Ectodermal cell (in vitro differentiated cells): ENCODE data around the gene BCL7A.

Experiments used
- H3K27ac ChIP-seq: 2 replicates; pipeline ENCODE4 v1.7.0; 2013; ENCODE audit warnings: mild to moderate bottlenecking, low read depth, low read length; ENCODE audit not compliant: insufficient read depth, poor library complexity, severe bottlenecking
- H3K27me3 ChIP-seq: 2 replicates; pipeline ENCODE4 v1.7.0; 2013; ENCODE audit warnings: mild to moderate bottlenecking, low read length; ENCODE audit not compliant: insufficient read depth, control insufficient read depth, poor library complexity, severe bottlenecking
- H3K36me3 ChIP-seq: one replicate; pipeline ENCODE4 v1.7.0; 2013; ENCODE audit warnings: low read length; ENCODE audit not compliant: control insufficient read depth, insufficient read depth
- H3K4me1 ChIP-seq: one replicate; pipeline ENCODE4 v1.7.0; 2013; ENCODE audit warnings: low read length; ENCODE audit not compliant: control insufficient read depth, insufficient read depth
- H3K4me3 ChIP-seq: 2 replicates; pipeline ENCODE4 v1.7.0; 2013; ENCODE audit warnings: low read depth, low read length, control low read depth; ENCODE audit not compliant: insufficient read depth
- H3K9me3 ChIP-seq: 2 replicates; pipeline ENCODE4 v1.7.0; 2013; ENCODE audit warnings: mild to moderate bottlenecking, low read length, moderate library complexity; ENCODE audit not compliant: control insufficient read depth
- WGBS, 2 experiments: methylation state at CpG; one replicate each; pipeline ENCODE4 v1.1.7; 2013; ENCODE audit warnings: missing lambda C conversion rate in 2 of 2; 5-methylcytosine and 5-hydroxymethylcytosine counted together

BCL7A gene

GRCh38 chr12:122014781-122015180 lies 6.9 kb upstream of the BCL7A start:
- no peaks in the 10 kb centered on the region for H3K36me3 ChIP-seq
- H3K27ac ChIP-seq: no peak overlapping the region
- H3K4me1 ChIP-seq: no peaks in the 10 kb centered on the region
- H3K4me3 ChIP-seq: no peak overlapping the region
- WGBS, 2 experiments: 92 to 93% methylated on average over 5 of the region's 5 CpGs
- peaks cover 7% of the 10 kb centered on the region for H3K27me3 ChIP-seq
- no peaks in the 10 kb centered on the region for H3K9me3 ChIP-seq

- Histone ChIP-seq H3K9me3 (no peaks in the 10 kb centered on the region), H3K4me3 (no peak overlapping the region), H3K4me1 (no peaks in the 10 kb centered on the region), H3K36me3 (no peaks in the 10 kb centered on the region), H3K27me3 (peaks cover 20% of the 10 kb centered on the region), H3K27ac (no peak overlapping the region)
Measured at GRCh38 chr12:122018457-122018856, 3.2 kb upstream of the BCL7A start.

GRCh38 chr12:122018937-122019336 lies 2.7 kb upstream of the BCL7A start:
- H3K9me3 ChIP-seq: no peaks in the 10 kb centered on the region
- 86 to 93% methylated on average over 4 of the region's 4 CpGs for WGBS, 2 experiments
- no peaks in the 10 kb centered on the region for H3K36me3 ChIP-seq
- H3K27ac ChIP-seq: no peak overlapping the region
- peaks cover 2% of the 10 kb centered on the region for H3K4me1 ChIP-seq
- peaks cover 20% of the 10 kb centered on the region for H3K27me3 ChIP-seq
- no peak overlapping the region for H3K4me3 ChIP-seq

- Histone ChIP-seq H3K27me3 (peaks cover 20% of the 10 kb centered on the region), H3K27ac (no peak overlapping the region), H3K4me1 (peaks cover 6% of the 10 kb centered on the region), H3K9me3 (no peaks in the 10 kb centered on the region), H3K4me3 (peak overlapping the region; percentile 67), H3K36me3 (no peaks in the 10 kb centered on the region)
- 77 to 79% methylated on average over 16 of the region's 16 CpGs for WGBS, 2 experiments
Measured at GRCh38 chr12:122020795-122021192, 890 bp upstream of the BCL7A start.

GRCh38 chr12:122021193-122021821 lies 377 bp upstream of the BCL7A start:
- Histone ChIP-seq H3K4me3 (peak overlapping the region; percentile 67), H3K9me3 (no peaks in the 10 kb centered on the region), H3K36me3 (no peaks in the 10 kb centered on the region), H3K4me1 (peaks cover 6% of the 10 kb centered on the region), H3K27me3 (peaks cover 20% of the 10 kb centered on the region), H3K27ac (no peak overlapping the region)
- WGBS, 2 experiments: 2% methylated on average over 57 of the region's 57 CpGs

- Histone ChIP-seq H3K27ac (peak overlapping the region; percentile 74), H3K36me3 (no peaks in the 10 kb centered on the region), H3K4me1 (peaks cover 6% of the 10 kb centered on the region), H3K4me3 (peak overlapping the region; percentile 84), H3K27me3 (peaks cover 20% of the 10 kb centered on the region), H3K9me3 (no peaks in the 10 kb centered on the region)
- WGBS, 2 experiments: 0 to 1% methylated on average over 124 of the region's 124 CpGs
Measured at GRCh38 chr12:122022393-122023338, 982 bp downstream of the BCL7A start.

GRCh38 chr12:122023339-122024131 lies 1.9 kb downstream of the BCL7A start:
- H3K27ac ChIP-seq: peak overlapping the region; percentile 74
- H3K4me1 ChIP-seq: peaks cover 6% of the 10 kb centered on the region
- H3K4me3 ChIP-seq: peak overlapping the region; percentile 84
- WGBS, 2 experiments: 13 to 15% methylated on average over 43 of the region's 43 CpGs
- no peaks in the 10 kb centered on the region for H3K36me3 ChIP-seq
- H3K27me3 ChIP-seq: peaks cover 20% of the 10 kb centered on the region
- no peaks in the 10 kb centered on the region for H3K9me3 ChIP-seq

- Histone ChIP-seq H3K4me3 (peak overlapping the region; percentile 84), H3K4me1 (peaks cover 6% of the 10 kb centered on the region), H3K9me3 (no peaks in the 10 kb centered on the region), H3K27me3 (peaks cover 17% of the 10 kb centered on the region), H3K27ac (no peak overlapping the region), H3K36me3 (no peaks in the 10 kb centered on the region)
- 87 to 88% methylated on average over 16 of the region's 16 CpGs for WGBS, 2 experiments
Measured at GRCh38 chr12:122024132-122024785, 2.6 kb downstream of the BCL7A start.

- no peaks in the 10 kb centered on the region for H3K27me3 ChIP-seq
- no peaks in the 10 kb centered on the region for H3K36me3 ChIP-seq
- H3K9me3 ChIP-seq: no peaks in the 10 kb centered on the region
- 88 to 89% methylated on average over 7 of the region's 7 CpGs for WGBS, 2 experiments
- no peak overlapping the region for H3K27ac ChIP-seq
- H3K4me3 ChIP-seq: no peak overlapping the region
- H3K4me1 ChIP-seq: peaks cover 6% of the 10 kb centered on the region
Measured at GRCh38 chr12:122026706-122027333, 5.1 kb downstream of the BCL7A start.
